Right atrium auricular region (tissue), 2 donors: ENCODE measurements around the gene KIAA1217. TPM values are rescaled to one million over a fixed set of nuclear protein-coding genes. Genes with fewer than 3 reads are reported as not detected.

Source experiments
- DNase-seq: peaks from one replicate; pipeline ENCODE4 v3.0.0-alpha.2; 2019; ENCODE audit warnings: low spot score
- H3K27ac ChIP-seq, 2 donors: fragments of 200-600 bp; sonication (generic); 1 replicate in 1 of 2; 2 replicates in 1 of 2; pipeline ENCODE4 v1.5.1; 2016 to 2019
- H3K27me3 ChIP-seq, 2 donors: fragments of 200-600 bp; sonication (generic); one replicate each; pipeline versions ENCODE4 v1.5.1 to v1.6.0; 2017 to 2019
- H3K36me3 ChIP-seq: fragments of 200-600 bp; sonication (generic); one replicate; pipeline ENCODE4 v1.5.1; 2016
- H3K4me1 ChIP-seq, 2 donors: fragments of 200-600 bp; sonication (generic); one replicate each; pipeline versions ENCODE4 v1.5.1 to v1.6.0; 2017 to 2019
- H3K4me3 ChIP-seq, 2 donors: fragments of 200-600 bp; sonication (generic); 1 replicate in 1 of 2; 2 replicates in 1 of 2; pipeline ENCODE4 v1.5.1; 2017 to 2019; ENCODE audit warnings: mild to moderate bottlenecking in 1 of 2, moderate library complexity in 1 of 2
- H3K9me3 ChIP-seq, 2 donors: fragments of 200-600 bp; sonication (generic); one replicate each; pipeline ENCODE4 v1.5.1; 2019
- total RNA-seq, 2 donors: library from RNA; depleted of rRNA; stranded (reverse); fragments of >200 nt; gene quantifications; one replicate each; pipeline ENCODE4 v1.1.0, GENCODE V29; 2016
- TF ChIP-seq, protein P1 (sequence below), 2 donors: fragments of 200-600 bp; sonication (generic); IDR thresholded peaks; one replicate each; pipeline ENCODE4 v1.5.1; 2019; ENCODE audit warnings: antibody characterized with exemption in 2 of 2

Gene KIAA1217
- total RNA-seq, 2 donors from 2014 or later = 24.0 to 33.3 TPM

DNA sequence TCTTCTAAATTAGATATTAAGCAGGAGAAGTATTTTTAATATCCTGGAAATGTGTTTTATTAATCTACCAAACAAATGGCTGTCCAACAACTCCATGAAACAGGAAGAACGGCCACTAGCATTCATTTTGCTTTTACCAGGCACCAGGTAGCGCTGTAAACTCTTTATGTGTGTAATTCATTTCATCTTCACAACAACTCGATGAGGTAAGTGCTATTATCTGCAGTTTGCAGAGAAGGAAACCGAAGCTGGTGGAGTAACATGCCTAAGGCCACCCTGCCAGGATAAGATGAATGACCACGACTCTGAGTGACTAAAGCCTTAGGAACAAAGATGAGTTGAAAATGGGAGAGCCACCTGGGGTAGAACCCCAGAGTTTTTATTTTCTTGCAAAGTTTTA, 101.2 kb downstream of the KIAA1217 start:
- Histone ChIP-seq H3K36me3 (no peaks in the 10 kb centered on the region), H3K27me3 (no peaks in the 10 kb centered on the region), H3K4me3 (no peak overlapping the region), H3K4me1 (peaks cover 0 to 46% of the 10 kb centered on the region in 2 donors), H3K27ac (peak overlapping the region; percentile 18 to 60), H3K9me3 (no peaks in the 10 kb centered on the region)
- DNase-seq = no peak
- TF ChIP-seq, protein P1, sequence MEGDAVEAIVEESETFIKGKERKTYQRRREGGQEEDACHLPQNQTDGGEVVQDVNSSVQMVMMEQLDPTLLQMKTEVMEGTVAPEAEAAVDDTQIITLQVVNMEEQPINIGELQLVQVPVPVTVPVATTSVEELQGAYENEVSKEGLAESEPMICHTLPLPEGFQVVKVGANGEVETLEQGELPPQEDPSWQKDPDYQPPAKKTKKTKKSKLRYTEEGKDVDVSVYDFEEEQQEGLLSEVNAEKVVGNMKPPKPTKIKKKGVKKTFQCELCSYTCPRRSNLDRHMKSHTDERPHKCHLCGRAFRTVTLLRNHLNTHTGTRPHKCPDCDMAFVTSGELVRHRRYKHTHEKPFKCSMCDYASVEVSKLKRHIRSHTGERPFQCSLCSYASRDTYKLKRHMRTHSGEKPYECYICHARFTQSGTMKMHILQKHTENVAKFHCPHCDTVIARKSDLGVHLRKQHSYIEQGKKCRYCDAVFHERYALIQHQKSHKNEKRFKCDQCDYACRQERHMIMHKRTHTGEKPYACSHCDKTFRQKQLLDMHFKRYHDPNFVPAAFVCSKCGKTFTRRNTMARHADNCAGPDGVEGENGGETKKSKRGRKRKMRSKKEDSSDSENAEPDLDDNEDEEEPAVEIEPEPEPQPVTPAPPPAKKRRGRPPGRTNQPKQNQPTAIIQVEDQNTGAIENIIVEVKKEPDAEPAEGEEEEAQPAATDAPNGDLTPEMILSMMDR (IDR thresholded peaks at IDR 0.05) = peak in 1 of 2 donors; percentile 12

- DNase-seq = no peak
- no peak overlapping the region for H3K4me3 ChIP-seq
- H3K27ac ChIP-seq = peak overlapping the region; percentile 10 to 44
- no peaks in the 10 kb centered on the region for H3K36me3 ChIP-seq
- no peaks in the 10 kb centered on the region for H3K9me3 ChIP-seq
- no peaks in the 10 kb centered on the region for H3K27me3 ChIP-seq
- H3K4me1 ChIP-seq = peaks cover 0 to 29% of the 10 kb centered on the region in 2 donors
- TF ChIP-seq, protein P1 (IDR thresholded peaks at IDR 0.05) = no peak
These were observed 103.0 kb downstream of the KIAA1217 start for GRCh38 chr10:24311888-24312287.

GRCh38 chr10:24313283-24313682, 104.3 kb downstream of the KIAA1217 start:
- Histone ChIP-seq H3K27ac (peak overlapping the region; percentile 22 to 44), H3K27me3 (no peaks in the 10 kb centered on the region), H3K4me3 (no peak overlapping the region), H3K9me3 (no peaks in the 10 kb centered on the region), H3K4me1 (peaks cover 0 to 15% of the 10 kb centered on the region in 2 donors), H3K36me3 (no peaks in the 10 kb centered on the region)
- DNase-seq = no peak
- TF ChIP-seq, protein P1 (IDR thresholded peaks at IDR 0.05) = no peak

GRCh38 chr10:24315211-24315610, 106.3 kb downstream of the KIAA1217 start:
- Histone ChIP-seq H3K27ac (no peak overlapping the region), H3K27me3 (no peaks in the 10 kb centered on the region), H3K36me3 (no peaks in the 10 kb centered on the region), H3K4me1 (peaks cover 0 to 2% of the 10 kb centered on the region in 2 donors), H3K9me3 (no peaks in the 10 kb centered on the region), H3K4me3 (no peak overlapping the region)
- TF ChIP-seq, protein P1 (IDR thresholded peaks at IDR 0.05) = no peak
- DNase-seq = no peak

- Histone ChIP-seq H3K4me1 (no peaks in the 10 kb centered on the region), H3K9me3 (no peaks in the 10 kb centered on the region), H3K4me3 (no peak overlapping the region), H3K27me3 (no peaks in the 10 kb centered on the region), H3K36me3 (no peaks in the 10 kb centered on the region), H3K27ac (no peak overlapping the region)
- TF ChIP-seq, protein P1 (IDR thresholded peaks at IDR 0.05) = no peak
- no peak for DNase-seq
These were observed 109.6 kb downstream of the KIAA1217 start for GRCh38 chr10:24318517-24318916.

DNA sequence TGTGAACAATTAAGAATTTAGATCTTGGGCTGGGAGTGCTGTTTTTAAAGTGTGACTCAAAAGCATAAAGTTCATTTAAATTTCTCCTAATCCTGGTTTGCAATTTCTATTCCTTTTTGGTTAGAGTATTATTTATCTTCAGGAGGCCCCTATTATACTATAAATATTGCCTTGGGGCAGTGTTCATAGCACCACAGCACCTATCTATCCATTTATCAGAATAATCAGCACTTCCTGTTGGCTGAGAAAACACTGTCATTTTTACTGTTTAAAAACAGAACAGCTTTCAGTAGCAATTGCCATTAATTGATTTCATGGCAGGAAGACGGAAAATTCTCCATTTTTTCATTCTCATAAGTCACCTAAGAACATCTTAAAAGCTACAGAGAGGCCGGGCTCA, 111.4 kb downstream of the KIAA1217 start:
- TF ChIP-seq, protein P1 (IDR thresholded peaks at IDR 0.05) = no peak
- Histone ChIP-seq H3K36me3 (no peaks in the 10 kb centered on the region), H3K9me3 (no peaks in the 10 kb centered on the region), H3K4me3 (no peak overlapping the region), H3K4me1 (peaks cover 0 to 11% of the 10 kb centered on the region in 2 donors), H3K27ac (no peak overlapping the region), H3K27me3 (no peaks in the 10 kb centered on the region)
- DNase-seq = no peak
